Measurements from ENCODE around the gene CDKAL1. TPM values are rescaled to one million over a fixed set of nuclear protein-coding genes. Genes with fewer than 3 reads are reported as not detected.
"Not testable (repeated sequence)": the region's sequence is repeated elsewhere in the genome, so short reads cannot be mapped to it uniquely, and the experiment has no call there.

The CDKAL1 gene
- total RNA-seq, 1 experiment from 2014 or later = 6.5 TPM

- DNase-seq = no peak
- Histone ChIP-seq H3K36me3 (no peaks in the 10 kb centered on the region), H3K9me3 (no peaks in the 10 kb centered on the region), H3K4me3 (no peak overlapping the region), H3K27me3 (no peaks in the 10 kb centered on the region)
These were observed 366.3 kb downstream of the CDKAL1 start for GRCh38 chr6:20900389-20901160.

- H3K9me3 ChIP-seq = no peaks in the 10 kb centered on the region
- H3K36me3 ChIP-seq = no peaks in the 10 kb centered on the region
- H3K4me3 ChIP-seq = no peak overlapping the region
- no peak for DNase-seq
- H3K27me3 ChIP-seq = no peaks in the 10 kb centered on the region
These were observed 371.1 kb downstream of the CDKAL1 start for GRCh38 chr6:20905377-20905776.

GRCh38 chr6:20906945-20907344 is 372.7 kb downstream of the CDKAL1 start:
- H3K36me3 ChIP-seq = no peaks in the 10 kb centered on the region
- H3K4me3 ChIP-seq = no peak overlapping the region
- peak; percentile 3 for DNase-seq
- no peaks in the 10 kb centered on the region for H3K9me3 ChIP-seq
- no peaks in the 10 kb centered on the region for H3K27me3 ChIP-seq

GRCh38 chr6:20907486-20908071 is 373.3 kb downstream of the CDKAL1 start:
- no peak for DNase-seq
- Histone ChIP-seq H3K4me3 (no peak overlapping the region), H3K27me3 (no peaks in the 10 kb centered on the region), H3K9me3 (no peaks in the 10 kb centered on the region), H3K36me3 (no peaks in the 10 kb centered on the region)

- Histone ChIP-seq H3K4me3 (no peak overlapping the region), H3K9me3 (no peaks in the 10 kb centered on the region), H3K36me3 (no peaks in the 10 kb centered on the region), H3K27me3 (no peaks in the 10 kb centered on the region)
- DNase-seq = no peak
These were observed 375.4 kb downstream of the CDKAL1 start for GRCh38 chr6:20909621-20910020.

GRCh38 chr6:20911712-20912111 is 377.5 kb downstream of the CDKAL1 start:
- Histone ChIP-seq H3K9me3 (no peaks in the 10 kb centered on the region), H3K27me3 (no peaks in the 10 kb centered on the region), H3K4me3 (no peak overlapping the region), H3K36me3 (no peaks in the 10 kb centered on the region)
- DNase-seq = no peak

GRCh38 chr6:20915156-20915555 is 380.9 kb downstream of the CDKAL1 start:
- no peaks in the 10 kb centered on the region for H3K27me3 ChIP-seq
- H3K36me3 ChIP-seq = no peaks in the 10 kb centered on the region
- no peaks in the 10 kb centered on the region for H3K9me3 ChIP-seq
- H3K4me3 ChIP-seq = no peak overlapping the region
- DNase-seq = no peak

- H3K36me3 ChIP-seq = no peaks in the 10 kb centered on the region
- no peaks in the 10 kb centered on the region for H3K27me3 ChIP-seq
- DNase-seq = no peak
- H3K9me3 ChIP-seq = no peaks in the 10 kb centered on the region
- no peak overlapping the region for H3K4me3 ChIP-seq
These were observed 381.4 kb downstream of the CDKAL1 start for GRCh38 chr6:20915626-20916025.

GRCh38 chr6:20916086-20916485 is 381.8 kb downstream of the CDKAL1 start:
- no peaks in the 10 kb centered on the region for H3K36me3 ChIP-seq
- H3K27me3 ChIP-seq = no peaks in the 10 kb centered on the region
- no peak for DNase-seq
- H3K9me3 ChIP-seq = no peaks in the 10 kb centered on the region
- H3K4me3 ChIP-seq = no peak overlapping the region

GRCh38 chr6:20918868-20919267 is 384.6 kb downstream of the CDKAL1 start:
- no peaks in the 10 kb centered on the region for H3K36me3 ChIP-seq
- no peaks in the 10 kb centered on the region for H3K9me3 ChIP-seq
- H3K4me3 ChIP-seq = no peak overlapping the region
- no peaks in the 10 kb centered on the region for H3K27me3 ChIP-seq
- DNase-seq = no peak

GRCh38 chr6:20919677-20920385 is 385.6 kb downstream of the CDKAL1 start:
- DNase-seq = no peak
- H3K4me3 ChIP-seq = no peak overlapping the region
- no peaks in the 10 kb centered on the region for H3K9me3 ChIP-seq
- H3K27me3 ChIP-seq = no peaks in the 10 kb centered on the region
- H3K36me3 ChIP-seq = no peaks in the 10 kb centered on the region

- Histone ChIP-seq H3K4me3 (no peak overlapping the region), H3K9me3 (no peaks in the 10 kb centered on the region), H3K27me3 (no peaks in the 10 kb centered on the region), H3K36me3 (no peaks in the 10 kb centered on the region)
- DNase-seq = peak; percentile 11
These were observed 387.3 kb downstream of the CDKAL1 start for GRCh38 chr6:20921578-20921977.

GRCh38 chr6:20922743-20923142 is 388.5 kb downstream of the CDKAL1 start:
- no peak overlapping the region for H3K4me3 ChIP-seq
- DNase-seq = no peak
- H3K36me3 ChIP-seq = no peaks in the 10 kb centered on the region
- H3K27me3 ChIP-seq = no peaks in the 10 kb centered on the region
- no peaks in the 10 kb centered on the region for H3K9me3 ChIP-seq

GRCh38 chr6:20924094-20924493 is 389.8 kb downstream of the CDKAL1 start:
- not testable (repeated sequence) for H3K36me3 ChIP-seq, DNase-seq, H3K4me3 ChIP-seq, H3K27me3 ChIP-seq, H3K9me3 ChIP-seq

- H3K36me3 ChIP-seq = no peaks in the 10 kb centered on the region
- no peaks in the 10 kb centered on the region for H3K27me3 ChIP-seq
- no peaks in the 10 kb centered on the region for H3K9me3 ChIP-seq
- no peak for DNase-seq
- H3K4me3 ChIP-seq = no peak overlapping the region
These were observed 390.8 kb downstream of the CDKAL1 start for GRCh38 chr6:20924911-20925543.

- no peaks in the 10 kb centered on the region for H3K36me3 ChIP-seq
- no peaks in the 10 kb centered on the region for H3K9me3 ChIP-seq
- no peak overlapping the region for H3K4me3 ChIP-seq
- DNase-seq = no peak
- H3K27me3 ChIP-seq = no peaks in the 10 kb centered on the region
These were observed 393.0 kb downstream of the CDKAL1 start for GRCh38 chr6:20927130-20927860.

GRCh38 chr6:20929283-20929682 is 395.0 kb downstream of the CDKAL1 start:
- no peaks in the 10 kb centered on the region for H3K36me3 ChIP-seq
- H3K4me3 ChIP-seq = no peak overlapping the region
- no peaks in the 10 kb centered on the region for H3K9me3 ChIP-seq
- no peaks in the 10 kb centered on the region for H3K27me3 ChIP-seq
- no peak for DNase-seq
